Measurements from ENCODE around the gene LASP1NB.

DNA sequence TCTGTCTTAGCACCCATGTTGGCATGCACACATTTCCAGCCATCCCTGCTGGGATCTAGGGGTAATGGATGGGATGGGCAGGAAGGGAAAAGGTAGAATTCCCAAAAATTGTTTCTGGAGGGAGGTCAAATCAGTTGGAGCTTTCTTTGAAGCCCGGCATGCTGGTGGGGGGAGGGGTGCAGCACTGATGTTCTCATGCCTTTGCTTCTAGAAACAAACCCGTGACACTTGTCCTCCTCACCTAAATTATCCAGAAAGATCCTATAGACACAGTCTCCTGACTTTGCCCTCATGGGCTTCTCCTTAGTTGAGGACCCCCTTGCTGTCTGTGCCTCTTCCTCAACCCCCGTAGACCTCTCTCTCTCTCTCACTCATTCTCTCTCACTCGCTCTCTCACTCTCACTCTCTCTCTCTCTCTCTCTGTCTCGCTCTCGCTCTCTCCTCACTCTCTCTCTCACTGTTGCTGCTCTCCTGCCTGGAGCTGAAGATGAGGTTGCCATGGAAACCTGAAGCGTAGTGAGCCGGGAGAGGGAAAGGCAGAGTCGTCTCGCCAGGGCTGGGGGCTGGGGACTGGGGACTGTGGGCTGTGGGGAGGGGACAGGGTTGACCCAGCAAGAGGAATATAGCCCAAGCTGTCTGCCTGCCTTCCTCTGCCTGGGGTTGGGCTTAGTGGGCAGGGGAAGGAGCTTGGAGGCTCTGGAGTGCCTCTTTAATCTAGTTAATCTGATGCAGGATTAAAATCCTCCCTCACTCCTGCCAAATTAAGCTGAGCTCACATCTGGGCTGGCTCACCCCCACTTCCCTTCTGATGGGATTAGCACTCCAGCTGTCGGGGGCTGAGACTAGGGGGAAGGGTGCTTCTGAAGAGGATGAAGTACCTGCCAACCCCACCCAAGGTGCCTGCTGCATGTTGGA is 39.4 kb upstream of the LASP1NB start:
- TF ChIP-seq, protein P1, sequence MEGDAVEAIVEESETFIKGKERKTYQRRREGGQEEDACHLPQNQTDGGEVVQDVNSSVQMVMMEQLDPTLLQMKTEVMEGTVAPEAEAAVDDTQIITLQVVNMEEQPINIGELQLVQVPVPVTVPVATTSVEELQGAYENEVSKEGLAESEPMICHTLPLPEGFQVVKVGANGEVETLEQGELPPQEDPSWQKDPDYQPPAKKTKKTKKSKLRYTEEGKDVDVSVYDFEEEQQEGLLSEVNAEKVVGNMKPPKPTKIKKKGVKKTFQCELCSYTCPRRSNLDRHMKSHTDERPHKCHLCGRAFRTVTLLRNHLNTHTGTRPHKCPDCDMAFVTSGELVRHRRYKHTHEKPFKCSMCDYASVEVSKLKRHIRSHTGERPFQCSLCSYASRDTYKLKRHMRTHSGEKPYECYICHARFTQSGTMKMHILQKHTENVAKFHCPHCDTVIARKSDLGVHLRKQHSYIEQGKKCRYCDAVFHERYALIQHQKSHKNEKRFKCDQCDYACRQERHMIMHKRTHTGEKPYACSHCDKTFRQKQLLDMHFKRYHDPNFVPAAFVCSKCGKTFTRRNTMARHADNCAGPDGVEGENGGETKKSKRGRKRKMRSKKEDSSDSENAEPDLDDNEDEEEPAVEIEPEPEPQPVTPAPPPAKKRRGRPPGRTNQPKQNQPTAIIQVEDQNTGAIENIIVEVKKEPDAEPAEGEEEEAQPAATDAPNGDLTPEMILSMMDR (IDR thresholded peaks at IDR 0.05; ENCODE audit: control extremely low read depth in 1 of 3, insufficient read depth in 1 of 3, low read depth in 1 of 3, low read length in 3 of 3): no peak
- TF ChIP-seq EZH2 (IDR thresholded peaks at IDR 0.05; ENCODE audit: low read depth, low read length, severe bottlenecking): no peak
- no peak for TF ChIP-seq POLR2AphosphoS5 (IDR thresholded peaks at IDR 0.05; ENCODE audit: low read depth, low read length)
- no peak for TF ChIP-seq POLR2A (IDR thresholded peaks at IDR 0.05; ENCODE audit: control extremely low read depth in 1 of 2, low read depth in 2 of 2, low read length in 2 of 2)
- no peak for TF ChIP-seq EGR1 (IDR thresholded peaks at IDR 0.05; ENCODE audit: borderline replicate concordance, low read depth, low read length)
- TF ChIP-seq JUN (IDR thresholded peaks at IDR 0.05; ENCODE audit: low read depth, low read length): no peak
- no peak for TF ChIP-seq CHD1 (IDR thresholded peaks at IDR 0.05; ENCODE audit: low read depth, low read length)
- TF ChIP-seq RNF2 (IDR thresholded peaks at IDR 0.05; ENCODE audit: borderline replicate concordance, low read depth, low read length, missing control alignments, poor library complexity, severe bottlenecking): no peak
- no peak for TF ChIP-seq CHD2 (IDR thresholded peaks at IDR 0.05; ENCODE audit: low read length)
- no peak for TF ChIP-seq ZNF274 (IDR thresholded peaks at IDR 0.05; ENCODE audit: borderline replicate concordance, extremely low read depth, low read length)
- TF ChIP-seq, protein P2, sequence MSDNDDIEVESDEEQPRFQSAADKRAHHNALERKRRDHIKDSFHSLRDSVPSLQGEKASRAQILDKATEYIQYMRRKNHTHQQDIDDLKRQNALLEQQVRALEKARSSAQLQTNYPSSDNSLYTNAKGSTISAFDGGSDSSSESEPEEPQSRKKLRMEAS (IDR thresholded peaks at IDR 0.05): no peak
